OCI-M2 (cell line): ENCODE results near the gene ZFP62.
"Not testable (repeated sequence)": the region's sequence is repeated elsewhere in the genome, so short reads cannot be mapped to it uniquely, and the experiment has no call there.

Experiments used
- DNase-seq: peaks from one replicate; lab custom pipeline; 2025; ENCODE audit not compliant: unreplicated experiment; lab: John Stamatoyannopoulos, UW

ZFP62 gene

GRCh38 chr5:180831139-180832093, 29.7 kb downstream of the ZFP62 start:
- DNase-seq: no peak

DNA sequence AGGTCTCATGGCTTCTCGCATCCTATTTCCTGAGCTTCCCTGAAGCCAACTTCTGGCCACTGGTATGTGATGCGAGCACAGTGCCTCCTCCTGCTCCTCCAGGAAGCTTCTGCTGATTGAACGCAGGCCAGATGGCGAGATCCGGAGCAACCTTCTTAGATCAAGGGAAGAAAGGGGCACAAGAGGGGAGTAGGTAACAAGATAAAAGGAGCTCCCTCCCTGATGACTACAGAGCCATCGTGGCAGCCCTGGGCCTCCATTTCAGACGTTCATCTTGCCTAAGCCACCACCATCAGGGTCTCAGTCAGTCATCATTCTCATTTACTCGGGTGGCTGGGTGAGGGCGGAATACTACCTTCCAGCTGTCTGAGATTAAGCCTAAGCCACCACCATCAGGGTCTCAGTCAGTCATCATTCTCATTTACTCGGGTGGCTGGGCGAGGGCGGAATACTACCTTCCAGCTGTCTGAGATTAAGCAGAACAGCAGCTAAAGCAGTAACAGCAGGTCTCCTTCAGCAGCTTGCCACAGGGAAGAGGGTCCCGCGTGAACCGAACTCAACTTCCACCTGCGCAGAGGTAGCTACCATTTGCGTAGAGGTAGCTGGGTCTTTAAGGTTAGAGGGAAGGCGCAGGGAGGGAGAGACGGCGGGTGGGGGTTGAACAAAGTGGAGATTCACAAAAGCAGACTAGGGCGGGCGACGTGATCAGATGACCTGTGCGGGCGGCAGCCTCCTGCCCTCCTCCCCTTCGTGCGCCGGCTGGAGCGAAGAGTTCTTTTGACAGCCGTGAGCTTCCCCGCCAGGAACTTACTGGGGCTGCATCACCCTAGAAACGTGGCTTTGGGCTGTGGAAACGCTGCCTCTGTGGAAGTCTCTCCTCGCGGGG, 30.6 kb downstream of the ZFP62 start:
- DNase-seq: no peak

GRCh38 chr5:180829726-180830125, 31.4 kb downstream of the ZFP62 start:
- no peak for DNase-seq

- not testable (repeated sequence) for DNase-seq
These were observed 32.1 kb downstream of the ZFP62 start for GRCh38 chr5:180828756-180829531.

DNA sequence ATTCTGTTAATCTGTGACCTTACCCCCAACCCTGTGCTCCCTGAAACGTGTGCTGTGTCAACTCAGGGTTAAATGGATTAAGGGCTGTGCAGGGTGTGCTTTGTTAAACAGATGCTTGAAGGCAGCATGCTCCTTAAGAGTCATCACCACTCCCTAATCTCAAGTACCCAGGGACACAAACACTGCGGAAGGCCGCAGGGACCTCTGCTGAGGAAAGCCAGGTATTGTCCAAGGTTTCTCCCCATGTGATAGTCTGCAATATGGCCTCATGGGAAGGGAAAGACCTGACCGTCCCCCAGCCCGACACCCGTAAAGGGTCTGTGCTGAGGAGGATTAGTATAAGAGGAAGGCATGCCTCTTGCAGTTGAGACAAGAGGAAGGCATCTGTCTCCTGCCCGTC, 33.7 kb downstream of the ZFP62 start:
- not testable (repeated sequence) for DNase-seq

DNA sequence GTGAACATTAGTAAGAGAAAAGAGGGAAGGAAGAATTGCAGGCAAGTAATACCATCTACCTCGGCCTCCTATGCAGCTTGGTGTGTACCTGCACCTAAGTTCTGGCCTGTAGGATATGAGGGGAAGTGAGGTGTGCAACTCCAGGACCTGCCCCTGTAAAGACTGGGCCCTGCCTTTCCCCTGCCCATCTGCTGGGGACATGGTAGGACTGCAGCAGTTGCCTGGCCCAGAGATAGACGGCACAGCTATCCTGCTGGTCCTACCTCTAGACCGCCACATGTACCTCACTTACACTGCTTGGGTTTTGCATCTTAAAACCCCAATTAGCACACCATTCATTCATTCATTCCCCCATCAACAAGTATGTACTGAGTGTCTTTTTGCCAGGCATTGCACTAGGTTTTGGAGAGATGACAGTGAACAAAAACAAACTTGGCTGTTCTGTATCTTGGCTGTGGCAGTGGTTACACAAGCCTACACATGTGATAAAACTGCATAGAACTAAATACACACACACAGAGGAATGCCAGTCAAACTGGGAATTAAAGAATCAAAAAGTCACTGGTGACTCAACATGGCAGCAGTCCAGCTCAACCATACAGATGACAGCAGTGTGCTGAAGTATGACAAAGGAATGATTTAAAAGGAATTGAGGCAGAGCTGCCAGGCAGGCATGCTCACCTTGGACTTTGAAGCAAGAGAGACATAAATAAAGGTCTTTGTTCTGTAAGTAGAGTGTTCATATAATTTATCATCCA, 35.1 kb downstream of the ZFP62 start:
- no peak for DNase-seq

DNA sequence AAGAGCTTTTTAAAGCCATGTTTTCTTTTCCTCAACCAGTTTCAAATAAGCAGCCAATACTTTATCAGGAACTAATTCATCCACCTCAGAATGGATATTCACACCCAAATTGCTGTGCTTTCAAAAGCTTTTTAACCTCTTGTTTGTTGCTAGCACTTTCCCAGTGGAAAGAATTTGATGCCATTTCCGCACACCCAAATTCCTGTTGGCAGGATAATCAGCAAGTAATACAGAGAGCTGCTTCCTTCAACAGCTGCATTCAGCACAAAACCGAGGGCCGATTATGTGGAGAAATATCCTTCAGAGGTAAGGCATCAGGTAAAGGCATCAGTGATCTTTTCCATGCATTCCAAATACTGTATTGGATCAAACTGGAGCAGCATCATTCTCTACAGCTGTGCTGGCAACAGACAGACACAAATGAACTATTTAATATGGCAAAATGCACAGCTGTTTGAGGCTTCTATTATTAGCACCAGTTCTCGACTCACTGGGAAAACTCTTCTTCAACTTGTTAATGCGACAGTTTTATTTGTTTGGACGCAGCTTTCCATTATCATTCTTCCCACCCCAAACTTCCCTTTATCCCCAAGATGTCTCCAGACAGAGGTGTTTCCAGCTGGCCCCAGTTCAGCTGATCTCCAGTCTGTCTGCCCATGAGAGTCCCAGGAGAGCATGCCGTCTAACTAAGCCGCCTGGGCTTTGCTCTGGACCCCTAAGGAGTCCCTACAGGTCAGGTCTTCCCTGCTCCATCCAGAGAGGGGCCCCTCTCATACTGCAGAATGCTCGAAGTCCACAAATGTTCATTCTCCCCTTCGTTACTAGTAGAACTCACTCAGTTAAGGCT, 36.2 kb downstream of the ZFP62 start:
- DNase-seq: no peak

GRCh38 chr5:180823940-180824629, 37.0 kb downstream of the ZFP62 start:
- DNase-seq: no peak

DNA sequence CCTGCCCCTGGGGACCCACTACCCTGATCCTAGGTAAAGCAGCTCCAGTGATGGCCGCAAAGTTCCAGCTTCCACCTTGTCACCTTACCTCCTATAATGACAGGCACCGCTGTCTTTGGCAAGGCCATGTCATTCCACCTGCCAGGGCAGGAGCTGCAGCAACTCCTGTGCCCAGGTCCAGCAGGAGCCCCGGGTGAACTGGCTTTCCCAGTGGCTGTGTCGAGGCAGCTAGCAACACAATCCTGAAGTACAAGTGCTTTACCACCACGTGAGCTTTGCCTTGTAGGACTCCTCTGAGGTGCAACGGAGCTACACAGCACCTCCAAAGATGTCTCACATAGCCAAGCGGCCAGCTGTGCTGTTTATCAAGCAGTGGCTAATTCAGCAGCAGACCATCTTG, 37.7 kb downstream of the ZFP62 start:
- no peak for DNase-seq

- DNase-seq: no peak
These were observed 39.5 kb downstream of the ZFP62 start for GRCh38 chr5:180821538-180821937.

DNA sequence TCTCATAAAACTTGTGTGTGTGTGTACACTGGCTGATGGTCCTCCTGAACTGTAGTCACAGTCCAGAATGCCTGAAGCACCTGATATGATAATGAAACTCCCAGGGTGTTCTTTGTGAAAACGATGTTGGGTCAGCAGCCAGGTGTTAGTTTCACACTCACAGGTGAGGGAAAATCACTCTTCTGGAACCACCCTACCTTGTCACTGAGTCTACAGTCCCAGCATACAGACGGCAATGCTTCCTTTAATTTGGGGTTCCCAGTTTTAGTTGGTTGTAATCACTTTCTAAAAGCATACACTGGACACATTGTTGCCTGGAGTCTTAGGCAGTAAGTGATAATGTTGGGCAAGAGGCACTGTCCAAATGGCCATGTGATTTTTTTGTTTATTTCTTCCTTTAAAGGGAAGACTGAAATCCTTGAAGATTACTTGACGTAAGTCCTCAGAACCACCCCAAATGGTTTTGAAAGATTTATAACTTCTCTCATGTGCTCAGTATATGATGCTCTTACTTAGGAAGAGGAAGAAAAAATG, 40.2 kb downstream of the ZFP62 start:
- DNase-seq: no peak

- DNase-seq: no peak
These were observed 42.3 kb downstream of the ZFP62 start for GRCh38 chr5:180818677-180819341.

DNA sequence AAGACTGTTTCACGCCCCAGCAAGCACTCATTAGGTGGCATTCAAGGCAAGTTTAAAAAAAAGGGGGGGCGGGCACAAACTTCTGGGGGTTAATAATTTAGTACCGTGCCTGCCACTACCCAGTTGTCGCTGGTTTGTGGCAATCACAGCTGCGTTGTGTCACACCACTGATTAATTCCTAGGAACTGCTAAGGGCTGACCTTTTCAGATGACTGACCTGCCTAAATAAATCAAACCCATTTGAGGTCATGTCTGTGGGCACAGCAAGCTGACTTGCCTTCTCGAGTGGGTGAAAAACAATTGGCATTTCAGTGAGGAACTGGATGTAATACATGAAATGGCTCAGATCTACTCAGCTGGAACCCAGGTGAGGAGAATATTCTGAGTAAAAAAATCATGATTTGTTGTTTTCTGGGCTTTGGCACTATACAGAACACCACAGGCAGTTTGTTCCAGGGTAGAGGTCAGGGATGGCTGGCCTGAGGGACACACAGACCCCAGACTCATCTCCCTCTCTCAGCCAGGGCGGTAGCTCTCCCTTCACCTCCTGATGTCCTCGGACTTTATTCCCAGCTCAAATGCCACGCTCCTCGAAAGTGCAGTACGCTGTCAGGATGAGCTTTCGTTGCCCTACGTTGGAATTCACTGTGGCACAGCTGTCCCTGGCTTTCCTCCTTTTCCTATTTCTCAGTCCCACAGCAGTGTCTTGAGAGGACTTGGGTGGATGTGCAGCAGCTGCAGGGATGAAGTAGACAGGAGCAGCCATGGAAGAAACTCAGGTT, 43.0 kb downstream of the ZFP62 start:
- DNase-seq: no peak

- no peak for DNase-seq
These were observed 44.2 kb downstream of the ZFP62 start for GRCh38 chr5:180816608-180817534.

DNA sequence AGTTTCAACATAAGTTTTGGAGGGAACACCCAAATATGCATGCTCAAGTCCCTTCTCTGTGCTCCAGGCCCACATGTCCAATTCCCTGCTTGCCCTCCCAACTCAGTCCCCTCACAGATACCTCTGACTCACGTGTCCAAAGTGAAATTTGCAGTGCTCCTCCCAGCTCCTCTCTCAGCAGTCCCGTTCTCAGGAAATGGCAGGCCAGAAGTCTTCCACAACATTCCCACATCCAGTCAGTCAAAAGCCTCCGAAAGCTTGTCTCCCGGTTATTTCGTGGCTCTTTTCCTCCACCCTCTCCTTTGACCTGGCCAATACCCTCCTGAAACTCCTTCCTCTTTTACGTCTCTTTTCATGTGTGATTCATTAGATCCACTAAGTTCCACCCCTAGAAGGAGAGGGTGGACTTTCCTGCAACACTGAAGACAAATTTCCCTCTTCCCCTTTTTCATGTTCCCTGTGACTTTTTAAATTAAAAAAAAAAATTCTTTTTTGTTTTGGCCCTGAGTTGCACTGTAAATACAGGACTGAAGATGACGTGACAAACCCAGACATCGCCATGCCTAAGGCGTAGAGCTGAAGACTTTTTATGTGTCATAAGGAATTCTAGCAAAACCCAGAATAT, 45.7 kb downstream of the ZFP62 start:
- no peak for DNase-seq

- DNase-seq: no peak
These were observed 47.7 kb downstream of the ZFP62 start for GRCh38 chr5:180813420-180813819.
